IMR-90 (cell line): ENCODE measurements around the gene ERMAP. TPM values are rescaled to one million over a fixed set of nuclear protein-coding genes. Genes with fewer than 3 reads are reported as not detected.

Source experiments
- ATAC-seq: fragments of 200-7000 bp; cut with Tn5 transposase; 2 replicates; pipeline ENCODE4 v1.9.1; 2020; ENCODE audit warnings: low read depth, mild to moderate bottlenecking, moderate library complexity
- BruUV-seq: library from RNA; stranded (reverse); fragments of 400-500 nt; replicated peaks from 2 replicates; lab custom pipeline; 2021; lab: Mats Ljungman, UMichigan
- CTCF ChIA-PET: fragments of 300-600 bp; formaldehyde crosslinking; extraction: SDS; loops from one replicate; lab custom pipeline; 2021; ENCODE audit warnings: antibody characterized with exemption; lab: Yijun Ruan, JAX
- POLR2A ChIA-PET: fragments of 300-600 bp; sonication (Branson Sonifier 250); formaldehyde crosslinking; loops from one replicate; lab custom pipeline; 2022; ENCODE audit warnings: antibody characterized with exemption; ENCODE audit not compliant: unreplicated experiment; lab: Charles Lee
- DNase-seq: peaks from one replicate; pipeline ENCODE4 v3.0.0; 2013
- H2AFZ ChIP-seq: replicated peaks from 2 replicates; pipeline ENCODE3; 2013; ENCODE audit warnings: low read length, mild to moderate bottlenecking; ENCODE audit not compliant: poor library complexity
- H2AK5ac ChIP-seq: 2 replicates; pipeline ENCODE4 v1.6.1; 2013; ENCODE audit warnings: low read depth, low read length, inconsistent platforms
- H2AK9ac ChIP-seq: replicated peaks from 2 replicates; pipeline ENCODE3; 2013; ENCODE audit warnings: mild to moderate bottlenecking, low read depth, low read length, moderate library complexity; ENCODE audit not compliant: poor library complexity
- H2BK120ac ChIP-seq: 2 replicates; pipeline ENCODE4 v1.6.1; 2013; ENCODE audit warnings: low read depth, low read length, inconsistent platforms
- H2BK15ac ChIP-seq: 3 replicates; pipeline ENCODE4 v1.6.1; 2013; ENCODE audit warnings: low read depth, low read length, inconsistent platforms
- H2BK20ac ChIP-seq: 2 replicates; pipeline ENCODE4 v1.6.1; 2013; ENCODE audit warnings: low read depth, mild to moderate bottlenecking, inconsistent platforms, low read length, moderate library complexity
- H2BK5ac ChIP-seq: 2 replicates; pipeline ENCODE4 v1.6.1; 2013; ENCODE audit warnings: mild to moderate bottlenecking, low read depth, low read length, inconsistent platforms; ENCODE audit not compliant: poor library complexity, severe bottlenecking
- H3K14ac ChIP-seq: replicated peaks from 2 replicates; pipeline ENCODE4 v1.6.1; 2013; ENCODE audit warnings: low read depth, low read length, inconsistent platforms
- H3K18ac ChIP-seq: 2 replicates; pipeline ENCODE4 v1.6.1; 2013; ENCODE audit warnings: low read depth, low read length, control low read depth
- H3K23ac ChIP-seq: 2 replicates; pipeline ENCODE4 v1.6.1; 2013; ENCODE audit warnings: low read depth, low read length, inconsistent platforms
- H3K27ac ChIP-seq: 2 replicates; pipeline ENCODE4 v1.5.1; 2013; ENCODE audit warnings: mild to moderate bottlenecking, control low read depth, low read length; ENCODE audit not compliant: insufficient read depth
- H3K27me3 ChIP-seq: 2 replicates; pipeline ENCODE4 v1.6.1; 2013; ENCODE audit warnings: low read length; ENCODE audit not compliant: control insufficient read depth, insufficient read depth
- H3K36me3 ChIP-seq: 2 replicates; pipeline ENCODE4 v1.6.1; 2013; ENCODE audit warnings: low read length, mixed read lengths; ENCODE audit not compliant: control insufficient read depth, insufficient read depth
- H3K4ac ChIP-seq: 2 replicates; pipeline ENCODE4 v1.6.1; 2013; ENCODE audit warnings: low read depth, low read length, inconsistent platforms
- H3K4me1 ChIP-seq: 2 replicates; pipeline ENCODE4 v1.6.1; 2013; ENCODE audit warnings: low read length, mixed read lengths; ENCODE audit not compliant: control insufficient read depth, insufficient read depth
- H3K4me2 ChIP-seq: 2 replicates; pipeline ENCODE4 v1.6.1; 2013; ENCODE audit warnings: low read depth, mild to moderate bottlenecking, control low read depth, low read length, moderate library complexity
- H3K4me3 ChIP-seq: 2 replicates; pipeline ENCODE4 v1.5.1; 2013; ENCODE audit warnings: low read depth, mild to moderate bottlenecking, control low read depth, low read length, moderate library complexity; ENCODE audit not compliant: insufficient read depth
- H3K56ac ChIP-seq: 2 replicates; pipeline ENCODE4 v1.6.1; 2013; ENCODE audit warnings: low read length, inconsistent platforms; ENCODE audit not compliant: insufficient read depth; ENCODE audit errors: extremely low read depth
- H3K79me1 ChIP-seq, 2 experiments: 2 replicates each; pipeline ENCODE4 v1.6.1; 2013; ENCODE audit warnings: low read length in 2 of 2, inconsistent platforms in 1 of 2, low read depth in 1 of 2
- H3K9ac ChIP-seq: 2 replicates; pipeline ENCODE4 v1.6.1; 2013; ENCODE audit warnings: low read depth, low read length, control low read depth
- H3K9me1 ChIP-seq: 2 replicates; pipeline ENCODE4 v1.6.1; 2013; ENCODE audit warnings: low read length, inconsistent platforms; ENCODE audit not compliant: insufficient read depth
- H3K9me3 ChIP-seq: 2 replicates; pipeline ENCODE4 v1.6.1; 2013; ENCODE audit warnings: low read length; ENCODE audit not compliant: control insufficient read depth, insufficient read depth
- H4K20me1 ChIP-seq: 2 replicates; pipeline ENCODE4 v1.6.1; 2013; ENCODE audit warnings: low read length, inconsistent platforms; ENCODE audit not compliant: insufficient read depth
- H4K5ac ChIP-seq: 2 replicates; pipeline ENCODE4 v1.6.1; 2013; ENCODE audit warnings: mild to moderate bottlenecking, low read depth, low read length, control low read depth
- H4K8ac ChIP-seq, 2 experiments: 2 replicates each; pipeline ENCODE4 v1.6.1; 2013; ENCODE audit warnings: low read depth in 2 of 2, low read length in 2 of 2, control low read depth in 1 of 2, inconsistent platforms in 1 of 2
- H4K91ac ChIP-seq: 2 replicates; pipeline ENCODE4 v1.6.1; 2013; ENCODE audit warnings: low read depth, low read length, inconsistent platforms; ENCODE audit not compliant: insufficient read depth
- BHLHE40 ChIP-seq: fragments of 150-350 bp; IDR thresholded peaks from 2 replicates; pipeline ENCODE4 v1.6.1; 2016; ENCODE audit warnings: mild to moderate bottlenecking, low read depth, low read length
- CEBPB ChIP-seq: IDR thresholded peaks from 2 replicates; pipeline ENCODE4 v1.6.1; 2012; ENCODE audit warnings: low read depth, low read length, improper control_type of control experiment
- CTCF ChIP-seq: conservative IDR thresholded peaks from 2 replicates; pipeline ENCODE4 v1.5.1; 2012; ENCODE audit warnings: mild to moderate bottlenecking, low read depth, low read length, improper control_type of control experiment
- ELK1 ChIP-seq: fragments of 150-350 bp; IDR thresholded peaks from 2 replicates; pipeline ENCODE4 v1.6.1; 2016; ENCODE audit warnings: low read depth, mild to moderate bottlenecking, low read length, moderate library complexity, borderline replicate concordance
- FOS ChIP-seq: fragments of 150-350 bp; IDR thresholded peaks from 2 replicates; pipeline ENCODE4 v1.6.1; 2016; ENCODE audit warnings: low read depth, low read length
- MAFK ChIP-seq: IDR thresholded peaks from 2 replicates; pipeline ENCODE4 v1.6.1; 2012; ENCODE audit warnings: low read depth, low read length, improper control_type of control experiment
- MAZ ChIP-seq: IDR thresholded peaks from 2 replicates; pipeline ENCODE4 v1.6.1; 2012; ENCODE audit warnings: low read depth, mild to moderate bottlenecking, low read length, improper control_type of control experiment, moderate library complexity, borderline replicate concordance
- MXI1 ChIP-seq: IDR thresholded peaks from 2 replicates; pipeline ENCODE4 v1.6.1; 2012; ENCODE audit warnings: low read depth, mild to moderate bottlenecking, low read length, moderate library complexity, borderline replicate concordance
- NFE2L2 ChIP-seq: fragments of 150-350 bp; IDR thresholded peaks from 2 replicates; pipeline ENCODE4 v1.6.1; 2016; ENCODE audit warnings: low read depth, mild to moderate bottlenecking, low read length
- POLR2A ChIP-seq: IDR thresholded peaks from 2 replicates; pipeline ENCODE4 v1.6.1; 2012; ENCODE audit warnings: mild to moderate bottlenecking, low read depth, low read length
- RCOR1 ChIP-seq: IDR thresholded peaks from 2 replicates; pipeline ENCODE4 v1.6.1; 2012; ENCODE audit warnings: mild to moderate bottlenecking, low read length, improper control_type of control experiment; ENCODE audit not compliant: insufficient replicate concordance
- SMC3 ChIP-seq: fragments of 150-350 bp; IDR thresholded peaks from 2 replicates; pipeline ENCODE4 v1.6.1; 2016; ENCODE audit warnings: low read depth, mild to moderate bottlenecking, antibody characterized with exemption, low read length, moderate library complexity
- WGBS, 2 experiments: methylation state at CpG; one replicate each; pipeline versions ENCODE4 v1.1.5 to v1.1.7; 2013; ENCODE audit warnings: missing lambda C conversion rate in 2 of 2; ENCODE audit not compliant: insufficient read length in 1 of 2; ENCODE audit errors: extremely low coverage in 2 of 2; 5-methylcytosine and 5-hydroxymethylcytosine counted together
- dilution Hi-C: fragments of 300-500 bp; cut with HindIII; formaldehyde crosslinking; loops from one replicate; pipeline ENCODE4 v1.14.3; 2018; ENCODE audit warnings: low sequenced_read_pairs; ENCODE audit not compliant: unreplicated experiment
- in situ Hi-C: fragments of 300-500 bp; cut with MboI; formaldehyde crosslinking; loops from 3 replicates; pipeline ENCODE4 v1.14.3; 2019; ENCODE audit warnings: low sequenced_read_pairs, inconsistent platforms, mixed read lengths
- intact Hi-C: fragments of 100-400 bp; cut with micrococcal nuclease; formaldehyde crosslinking; loops from 2 replicates; pipeline ENCODE4 v1.10.0; 2022
- polyA plus RNA-seq, 3 experiments: library from polyadenylated mRNA; depleted of rRNA; stranded (reverse); fragments of >200 nt; gene quantifications; 2 replicates each; pipeline ENCODE4 v1.2.3, GENCODE V29; 2012; ENCODE audit warnings: low replicate concordance in 1 of 3
- total RNA-seq: library from RNA; depleted of rRNA; stranded (reverse); fragments of >200 nt; gene quantifications from 2 replicates; pipeline ENCODE4 v1.2.3, GENCODE V29; 2012

Gene ERMAP
- total and polyA plus RNA-seq, 2 of the 4 experiments (the other 2 are of a cell fraction) = 5.0 to 7.2 TPM

GRCh38 chr1:42846257-42847110, 29.6 kb downstream of the ERMAP start, which contains the start of gene ZNF691 (continued):
- TF ChIP-seq BHLHE40 = no peak
- peak; percentile 82 for TF ChIP-seq FOS
- TF ChIP-seq RCOR1 = peak; percentile 25

- Histone ChIP-seq H2BK120ac (no peak overlapping the region), H3K4ac (peak overlapping the region; percentile 77), H3K56ac (no peak overlapping the region), H3K27ac (peak overlapping the region; percentile 60), H2BK15ac (no peak overlapping the region), H3K14ac (peak overlapping the region; percentile 80), H3K9ac (peak overlapping the region; percentile 82), H3K79me1 (peaks cover 18 to 33% of the 10 kb centered on the region in 2 experiments), H3K4me3 (peak overlapping the region; percentile 65), H2BK20ac (no peak overlapping the region), H2AFZ (peak overlapping the region; percentile 96), H3K36me3 (peaks cover 24% of the 10 kb centered on the region), H4K5ac (peak overlapping the region; percentile 14), H2BK5ac (peak overlapping the region; percentile 68), H3K9me3 (peaks cover 11% of the 10 kb centered on the region), H4K8ac (peak overlapping the region; percentile 21 to 90; a peak in 3 of 4 replicates), H3K4me2 (peak overlapping the region; percentile 96), H4K20me1 (no peaks in the 10 kb centered on the region), H3K23ac (peak overlapping the region; percentile 81), H2AK9ac (peak overlapping the region; percentile 97), H3K9me1 (peaks cover 15% of the 10 kb centered on the region), H3K27me3 (no peaks in the 10 kb centered on the region), H3K4me1 (peaks cover 6% of the 10 kb centered on the region), H2AK5ac (peak overlapping the region; percentile 62), H4K91ac (peak overlapping the region; percentile 71), H3K18ac (no peak overlapping the region)
- 20% methylated on average over 5 of the region's 6 CpGs; no CpG with 5 or more reads in 1 of the 2 experiments for WGBS, 2 experiments
- POLR2A ChIA-PET = no interaction called here
- dilution Hi-C loops (no loop called here), intact Hi-C loops (loop anchor here (10.0 kb wide), 1 partner anchor 162 kb away; the partner anchor contains the start of gene YBX1), in situ Hi-C loops (no loop called here)
- CTCF ChIA-PET = no interaction called here
- TF ChIP-seq FOS (no peak), BHLHE40 (no peak), ELK1 (no peak), RCOR1 (no peak), MAFK (no peak), CEBPB (no peak), MAZ (no peak), SMC3 (no peak), CTCF (no peak), MXI1 (no peak), NFE2L2 (no peak), POLR2A (no peak)
- BruUV-seq = no TSS peak
- DNase-seq = no peak
- no peak for ATAC-seq
These were observed 30.2 kb downstream of the ERMAP start for GRCh38 chr1:42847111-42847595.
